Right lobe of liver (tissue), 6 donors: ENCODE data around the gene EFNA3. TPM values are rescaled to one million over a fixed set of nuclear protein-coding genes. Genes with fewer than 3 reads are reported as not detected.
A peak's percentile ranks its signal among the peaks of the same experiment; 100 is the strongest.

Experiments used
- ATAC-seq, 4 donors: fragments of 200-7000 bp; cut with Tn5 transposase; one replicate each; pipeline ENCODE4 v1.9.1; 2020; ENCODE audit warnings: mild to moderate bottlenecking in 4 of 4, moderate library complexity in 4 of 4
- DNase-seq, 3 donors: peaks; one replicate each; pipeline ENCODE4 v3.0.0-alpha.2; 2020
- H3K27ac ChIP-seq, 3 donors: fragments of 200-600 bp; one replicate each; pipeline ENCODE4 v1.8.0; 2022
- H3K27me3 ChIP-seq, 2 donors: fragments of 200-600 bp; one replicate each; pipeline ENCODE4 v1.8.0; 2022
- H3K36me3 ChIP-seq, 4 donors: fragments of 200-600 bp; sonication (generic) in 1 of 4; one replicate each; pipeline versions ENCODE4 v1.5.1 to v1.8.0; 2017 to 2022; ENCODE audit warnings: control low read depth in 1 of 4
- H3K4me1 ChIP-seq, 4 donors: fragments of 200-600 bp; sonication (generic) in 1 of 4; one replicate each; pipeline versions ENCODE4 v1.5.1 to v1.8.0; 2017 to 2022; ENCODE audit warnings: control low read depth in 1 of 4
- H3K4me3 ChIP-seq, 3 donors: fragments of 200-600 bp; one replicate each; pipeline ENCODE4 v1.8.0; 2022
- H3K9me3 ChIP-seq, 4 donors: fragments of 200-600 bp; sonication (generic) in 1 of 4; one replicate each; pipeline versions ENCODE4 v1.5.1 to v1.8.0; 2017 to 2022; ENCODE audit warnings: control low read depth in 1 of 4
- CTCF ChIP-seq, 4 donors: fragments of 200-600 bp in 3 of 4; fragments of 450-650 bp in 1 of 4; IDR thresholded peaks; one replicate each; pipeline versions ENCODE4 v1.5.1 to v1.8.0; 2016 to 2022; ENCODE audit warnings: antibody characterized with exemption in 4 of 4, mild to moderate bottlenecking in 2 of 4
- POLR2A ChIP-seq: fragments of 450-650 bp; IDR thresholded peaks from one replicate; pipeline ENCODE4 v1.6.1; 2017; ENCODE audit warnings: antibody characterized with exemption, mild to moderate bottlenecking
- WGBS: methylation state at CpG from one replicate; pipeline ENCODE4 v1.1.6; 2018; ENCODE audit warnings: low coverage, low lambda C conversion rate; ENCODE audit not compliant: insufficient coverage; ENCODE audit errors: missing lambda C conversion rate; 5-methylcytosine and 5-hydroxymethylcytosine counted together
- intact Hi-C, 2 donors: fragments of 100-400 bp; cut with DNase I; formaldehyde crosslinking; loops; one replicate each; pipeline versions ENCODE4 v1.11.2 to v1.14.1; 2022
- total RNA-seq, 6 experiments: library from RNA; depleted of rRNA in 2 of 6; stranded (reverse); fragments of >200 nt in 2 of 6; fragmentation: NEBNext Ultra II Directional in 3 of 6; extraction: Animal tissue kit (Norgen Biotek cat#: 25700) in 3 of 6; gene quantifications; one replicate each; pipeline versions ENCODE4 v1.1.0 to v1.2.4, GENCODE V29; 2016 to 2023
- donor health status: DM: no; HTN: yes; CAD: no.
- donor health status: DM: no; HTN: no; CAD: no.
- donor health status: DM: no; HTN: no; CAD: no.
- donor health status: DM: no; HTN: yes; CAD: no.
- donor health status: DM: no; HTN: yes; CAD: no.

EFNA3 gene
- total RNA-seq, 6 experiments from 2014 or later, result 0.26 to 4.0 (median 2.5) TPM

- 66% methylated on average over 3 of the region's 6 CpGs for WGBS
- peak overlapping the region in 1 of 3 donors; percentile 79 for H3K27ac ChIP-seq
- ATAC-seq, result peak in 2 of 4 donors; percentile 2 to 21
- H3K9me3 ChIP-seq, result no peaks in the 10 kb centered on the region
- H3K36me3 ChIP-seq, result no peaks in the 10 kb centered on the region
- H3K27me3 ChIP-seq, result no peaks in the 10 kb centered on the region
- TF ChIP-seq POLR2A (no peak), CTCF (IDR thresholded peaks at IDR 0.05) (no peak)
- H3K4me1 ChIP-seq, result peaks cover 0 to 25% (median 11%) of the 10 kb centered on the region in 4 donors
- intact Hi-C loops, result loop anchor here (5.0 kb wide), 1 partner anchor 75 kb away; no protein-coding TSS in a partner anchor
- H3K4me3 ChIP-seq, result peak overlapping the region in 1 of 3 donors; percentile 42
- DNase-seq, result no peak
Observed at GRCh38 chr1:155092131-155092530, 13.5 kb downstream of the EFNA3 start.

- DNase-seq (no peak), ATAC-seq (no peak)
- intact Hi-C loops, result loop anchor here (5.0 kb wide), 1 partner anchor 75 kb away; no protein-coding TSS in a partner anchor
- Histone ChIP-seq H3K36me3 (no peaks in the 10 kb centered on the region), H3K27ac (peak overlapping the region in 1 of 3 donors; percentile 21), H3K27me3 (no peaks in the 10 kb centered on the region), H3K9me3 (no peaks in the 10 kb centered on the region), H3K4me3 (no peak overlapping the region), H3K4me1 (peaks cover 0 to 25% (median 11%) of the 10 kb centered on the region in 4 donors)
- TF ChIP-seq CTCF (IDR thresholded peaks at IDR 0.05), result no peak
- TF ChIP-seq POLR2A, result no peak
- WGBS, result 97% methylated on average over 7 of the region's 12 CpGs
Observed at GRCh38 chr1:155092641-155093040, 14.0 kb downstream of the EFNA3 start.

- Histone ChIP-seq H3K4me1 (peaks cover 0 to 25% (median 11%) of the 10 kb centered on the region in 4 donors), H3K9me3 (no peaks in the 10 kb centered on the region), H3K36me3 (no peaks in the 10 kb centered on the region), H3K27ac (peak overlapping the region; percentile 55 to 76 (median 66)), H3K4me3 (no peak overlapping the region), H3K27me3 (no peaks in the 10 kb centered on the region)
- 19% methylated on average over 11 of the region's 13 CpGs for WGBS
- intact Hi-C loops, result loop anchor here (5.0 kb wide), 1 partner anchor 73 kb away; no protein-coding TSS in a partner anchor
- TF ChIP-seq POLR2A (no peak), CTCF (IDR thresholded peaks at IDR 0.05) (peak in 3 of 4 donors; percentile 40 to 62 (median 50))
- ATAC-seq (peak; percentile 37 to 55 (median 50)), DNase-seq (peak in 2 of 3 donors; percentile 51 to 59)
Observed at GRCh38 chr1:155093911-155094621, 15.4 kb downstream of the EFNA3 start.

GRCh38 chr1:155094622-155094948, 15.9 kb downstream of the EFNA3 start:
- DNase-seq, result peak in 1 of 3 donors; percentile 37
- peak in 1 of 4 donors; percentile 9 for TF ChIP-seq CTCF (IDR thresholded peaks at IDR 0.05)
- TF ChIP-seq POLR2A, result no peak
- Histone ChIP-seq H3K27me3 (no peaks in the 10 kb centered on the region), H3K9me3 (no peaks in the 10 kb centered on the region), H3K4me1 (peaks cover 0 to 25% (median 11%) of the 10 kb centered on the region in 4 donors), H3K27ac (peak overlapping the region; percentile 55 to 76 (median 66)), H3K36me3 (no peaks in the 10 kb centered on the region), H3K4me3 (no peak overlapping the region)
- WGBS, result 78% methylated on average over 2 of the region's 2 CpGs
- no peak for ATAC-seq
- intact Hi-C loops, result loop anchor here (5.0 kb wide), 1 partner anchor 73 kb away; no protein-coding TSS in a partner anchor
